ENCODE results near the gene MACC1. TPM values are rescaled to one million over a fixed set of nuclear protein-coding genes. Genes with fewer than 3 reads are reported as not detected.
A peak's percentile ranks its signal among the peaks of the same experiment; 100 is the strongest.

MACC1 gene
- total RNA-seq, 3 donors from 2014 or later (not counting 1 experiment from before 2014, with no cell fraction given): 0.09 to 0.45 (median 0.26) TPM

DNA sequence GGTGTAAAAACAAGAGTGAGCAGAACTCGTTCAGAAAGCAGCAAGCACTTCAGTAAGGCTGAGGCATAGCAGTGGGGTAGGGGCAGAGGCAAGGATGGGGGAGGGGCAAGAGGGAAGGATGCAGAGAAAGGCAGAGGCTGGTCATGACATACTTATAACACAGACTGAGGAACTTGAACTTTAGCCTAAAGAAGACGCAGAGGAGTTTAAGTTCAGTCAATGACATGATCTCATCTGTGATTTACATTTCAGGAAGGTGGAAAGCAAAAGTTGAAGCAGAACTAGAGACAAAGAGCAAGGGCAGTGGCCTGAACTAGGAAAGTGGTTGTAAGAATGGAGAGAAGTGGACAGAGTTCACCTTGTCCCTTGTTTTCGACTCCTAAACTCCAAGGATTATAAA is 15.8 kb downstream of the MACC1 start:
- Mint-ChIP-seq H3K9me3 (peaks cover 5 to 7% of the 10 kb centered on the region in 2 donors), H3K36me3 (no peaks in the 10 kb centered on the region), H3K4me3 (no peak overlapping the region), H3K4me1 (peaks cover 0 to 9% of the 10 kb centered on the region in 2 donors), H3K27me3 (ENCODE audit: low read depth in 2 of 2) (no peaks in the 10 kb centered on the region), H3K27ac (peak overlapping the region in 1 of 2 donors; percentile 35)
- H3K4me3 ChIP-seq (ENCODE audit: low read length): no peak overlapping the region
- ATAC-seq: peak in 1 of 3 donors; percentile 26
- peak overlapping the region; percentile 76 for H3K27ac ChIP-seq (ENCODE audit: low read length)
- H3K9me3 ChIP-seq (ENCODE audit: control insufficient read depth, insufficient read depth, low read length): no peaks in the 10 kb centered on the region
- intact Hi-C loops (cut with micrococcal nuclease): no loop called here
- H3K36me3 ChIP-seq (ENCODE audit: control insufficient read depth, insufficient read depth, low read length): no peaks in the 10 kb centered on the region
- TF ChIP-seq, protein P1, sequence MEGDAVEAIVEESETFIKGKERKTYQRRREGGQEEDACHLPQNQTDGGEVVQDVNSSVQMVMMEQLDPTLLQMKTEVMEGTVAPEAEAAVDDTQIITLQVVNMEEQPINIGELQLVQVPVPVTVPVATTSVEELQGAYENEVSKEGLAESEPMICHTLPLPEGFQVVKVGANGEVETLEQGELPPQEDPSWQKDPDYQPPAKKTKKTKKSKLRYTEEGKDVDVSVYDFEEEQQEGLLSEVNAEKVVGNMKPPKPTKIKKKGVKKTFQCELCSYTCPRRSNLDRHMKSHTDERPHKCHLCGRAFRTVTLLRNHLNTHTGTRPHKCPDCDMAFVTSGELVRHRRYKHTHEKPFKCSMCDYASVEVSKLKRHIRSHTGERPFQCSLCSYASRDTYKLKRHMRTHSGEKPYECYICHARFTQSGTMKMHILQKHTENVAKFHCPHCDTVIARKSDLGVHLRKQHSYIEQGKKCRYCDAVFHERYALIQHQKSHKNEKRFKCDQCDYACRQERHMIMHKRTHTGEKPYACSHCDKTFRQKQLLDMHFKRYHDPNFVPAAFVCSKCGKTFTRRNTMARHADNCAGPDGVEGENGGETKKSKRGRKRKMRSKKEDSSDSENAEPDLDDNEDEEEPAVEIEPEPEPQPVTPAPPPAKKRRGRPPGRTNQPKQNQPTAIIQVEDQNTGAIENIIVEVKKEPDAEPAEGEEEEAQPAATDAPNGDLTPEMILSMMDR (IDR thresholded peaks at IDR 0.05): no peak
- DNase-seq: no peak
- H3K27me3 ChIP-seq (ENCODE audit: control insufficient read depth, insufficient read depth, low read length): no peaks in the 10 kb centered on the region
- 20% methylated on average over 2 of the region's 3 CpGs for WGBS (ENCODE audit: insufficient coverage)
- H3K4me1 ChIP-seq (ENCODE audit: control insufficient read depth, insufficient read depth, low read length): no peaks in the 10 kb centered on the region

DNA sequence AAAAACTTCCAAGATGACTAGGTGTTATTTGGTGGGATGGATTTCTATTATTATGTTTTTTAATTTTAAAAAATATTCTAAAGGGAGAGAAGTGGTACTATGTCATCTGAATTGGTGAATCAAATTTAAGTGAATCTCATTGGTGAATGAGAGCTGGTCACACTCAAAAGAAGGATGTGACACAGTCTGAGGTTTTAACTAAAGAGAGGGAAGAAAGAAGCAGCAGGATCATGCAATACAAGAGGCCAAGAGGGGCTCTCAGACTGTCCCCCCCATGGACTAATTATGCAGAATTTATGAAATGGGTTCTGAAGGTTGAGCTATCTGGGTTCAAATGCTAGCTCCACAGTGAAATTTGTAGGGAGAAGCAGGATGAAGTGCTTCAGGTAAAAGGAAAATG is 16.2 kb downstream of the MACC1 start:
- TF ChIP-seq, protein P1 (IDR thresholded peaks at IDR 0.05): no peak
- Histone ChIP-seq H3K9me3 (ENCODE audit: control insufficient read depth, insufficient read depth, low read length) (no peaks in the 10 kb centered on the region), H3K4me1 (ENCODE audit: control insufficient read depth, insufficient read depth, low read length) (no peaks in the 10 kb centered on the region), H3K4me3 (ENCODE audit: low read length) (no peak overlapping the region), H3K27me3 (ENCODE audit: control insufficient read depth, insufficient read depth, low read length) (no peaks in the 10 kb centered on the region), H3K27ac (ENCODE audit: low read length) (peak overlapping the region; percentile 76), H3K36me3 (ENCODE audit: control insufficient read depth, insufficient read depth, low read length) (no peaks in the 10 kb centered on the region)
- Mint-ChIP-seq H3K27me3 (ENCODE audit: low read depth in 2 of 2) (no peaks in the 10 kb centered on the region), H3K4me1 (peaks cover 0 to 9% of the 10 kb centered on the region in 2 donors), H3K27ac (peak overlapping the region in 1 of 2 donors; percentile 35), H3K36me3 (no peaks in the 10 kb centered on the region), H3K4me3 (no peak overlapping the region), H3K9me3 (peaks cover 4% of the 10 kb centered on the region in 2 donors)
- DNase-seq (no peak), ATAC-seq (no peak)
- intact Hi-C loops (cut with micrococcal nuclease): no loop called here

DNA sequence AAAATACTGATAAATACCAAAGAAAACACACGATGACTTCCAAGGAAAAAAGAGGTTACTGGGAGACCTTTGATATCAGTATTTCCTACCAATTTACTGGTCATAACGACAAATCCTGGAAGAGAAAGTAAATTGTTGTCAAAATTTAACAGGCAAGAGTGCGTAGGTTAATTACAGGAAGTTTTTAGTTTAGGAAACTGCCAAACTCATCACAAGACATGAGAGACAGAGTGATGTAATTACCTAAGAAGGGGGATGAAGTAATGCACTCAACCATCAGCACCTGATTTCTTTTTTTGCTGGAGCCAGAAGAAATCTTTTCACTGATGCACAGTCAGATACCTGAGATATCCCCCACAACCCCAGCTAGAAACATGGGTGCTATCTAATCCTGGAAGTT is 16.8 kb downstream of the MACC1 start:
- TF ChIP-seq, protein P1 (IDR thresholded peaks at IDR 0.05): no peak
- intact Hi-C loops (cut with micrococcal nuclease): no loop called here
- no peaks in the 10 kb centered on the region for H3K36me3 Mint-ChIP-seq
- no peak for ATAC-seq
- no peaks in the 10 kb centered on the region for H3K36me3 ChIP-seq (ENCODE audit: control insufficient read depth, insufficient read depth, low read length)
- H3K4me1 Mint-ChIP-seq: peaks cover 0 to 9% of the 10 kb centered on the region in 2 donors
- H3K27me3 Mint-ChIP-seq (ENCODE audit: low read depth in 2 of 2): no peaks in the 10 kb centered on the region
- no peaks in the 10 kb centered on the region for H3K27me3 ChIP-seq (ENCODE audit: control insufficient read depth, insufficient read depth, low read length)
- 62% methylated on average over 2 of the region's 3 CpGs for WGBS (ENCODE audit: insufficient coverage)
- no peaks in the 10 kb centered on the region for H3K9me3 ChIP-seq (ENCODE audit: control insufficient read depth, insufficient read depth, low read length)
- H3K27ac Mint-ChIP-seq: no peak overlapping the region
- no peak for DNase-seq
- H3K4me3 Mint-ChIP-seq: no peak overlapping the region
- peaks cover 0 to 5% of the 10 kb centered on the region in 2 donors for H3K9me3 Mint-ChIP-seq
- no peaks in the 10 kb centered on the region for H3K4me1 ChIP-seq (ENCODE audit: control insufficient read depth, insufficient read depth, low read length)
- H3K27ac ChIP-seq (ENCODE audit: low read length): peak overlapping the region; percentile 76
- no peak overlapping the region for H3K4me3 ChIP-seq (ENCODE audit: low read length)

DNA sequence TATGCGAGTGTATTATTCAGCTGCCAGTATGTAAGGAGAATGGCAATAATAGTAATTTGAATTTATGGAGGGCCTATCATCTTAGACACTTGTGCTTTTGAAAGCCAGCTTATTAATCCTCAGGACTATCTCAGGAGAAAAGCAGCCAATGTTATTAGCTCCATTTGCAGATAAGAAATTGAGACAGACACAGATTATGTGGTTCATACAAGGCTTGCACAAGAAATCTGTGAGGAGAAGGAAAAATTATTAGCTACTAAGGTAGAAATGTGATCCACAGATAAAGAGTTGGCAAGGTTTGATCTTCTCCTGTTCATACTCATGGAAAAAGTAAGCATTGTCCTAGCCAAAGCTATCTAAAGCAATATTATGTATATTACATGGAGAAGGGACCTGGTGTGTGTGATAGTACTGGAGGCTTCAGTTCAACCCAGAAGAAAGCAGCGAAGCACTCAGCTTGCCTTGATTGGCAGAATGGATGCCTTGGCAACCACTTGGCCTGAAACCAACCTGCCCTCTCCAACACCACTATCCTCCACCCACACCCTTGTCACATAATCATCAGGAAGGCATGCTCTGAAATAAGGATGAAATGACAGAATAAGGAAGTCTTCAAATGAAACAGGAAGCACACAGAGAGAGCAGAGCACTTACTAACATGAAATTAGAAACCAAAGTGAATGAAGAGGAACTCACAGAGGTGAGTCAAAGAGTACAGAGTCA is 18.0 kb downstream of the MACC1 start:
- TF ChIP-seq, protein P1 (IDR thresholded peaks at IDR 0.05): no peak
- H3K4me3 Mint-ChIP-seq: no peak overlapping the region
- no peaks in the 10 kb centered on the region for H3K27me3 ChIP-seq (ENCODE audit: control insufficient read depth, insufficient read depth, low read length)
- no peaks in the 10 kb centered on the region for H3K36me3 ChIP-seq (ENCODE audit: control insufficient read depth, insufficient read depth, low read length)
- H3K27ac Mint-ChIP-seq: peak overlapping the region in 1 of 2 donors; percentile 20
- whole genome bisulfite sequencing (ENCODE audit: insufficient coverage): 52% methylated on average over 2 of the region's 2 CpGs
- peaks cover 0 to 5% of the 10 kb centered on the region in 2 donors for H3K9me3 Mint-ChIP-seq
- H3K4me3 ChIP-seq (ENCODE audit: low read length): no peak overlapping the region
- ATAC-seq (peak; percentile 29 to 63 (median 44)), DNase-seq (no peak)
- H3K27ac ChIP-seq (ENCODE audit: low read length): peak overlapping the region; percentile 68
- H3K4me1 ChIP-seq (ENCODE audit: control insufficient read depth, insufficient read depth, low read length): no peaks in the 10 kb centered on the region
- intact Hi-C loops (cut with micrococcal nuclease): no loop called here
- H3K27me3 Mint-ChIP-seq (ENCODE audit: low read depth in 2 of 2): no peaks in the 10 kb centered on the region
- H3K9me3 ChIP-seq (ENCODE audit: control insufficient read depth, insufficient read depth, low read length): no peaks in the 10 kb centered on the region
- H3K4me1 Mint-ChIP-seq: peaks cover 0 to 9% of the 10 kb centered on the region in 2 donors
- no peaks in the 10 kb centered on the region for H3K36me3 Mint-ChIP-seq
